HepG2 (cell line): ENCODE results near the gene TARBP2. TPM values are rescaled to one million over a fixed set of nuclear protein-coding genes. Genes with fewer than 3 reads are reported as not detected.

Source experiments
- CBX1 ChIP-seq: IDR thresholded peaks from one replicate; pipeline ENCODE4 v1.6.1; 2016; ENCODE audit warnings: antibody characterized with exemption, low read depth
- CBX5 ChIP-seq: sonication (generic); formaldehyde crosslinking; IDR thresholded peaks from 2 replicates; pipeline ENCODE4 v1.4.0; 2020; ENCODE audit warnings: missing genetic modification reagents, borderline replicate concordance
- CREM ChIP-seq, 2 experiments: sonication (generic) in 1 of 2; formaldehyde crosslinking in 1 of 2; IDR thresholded peaks; 2 replicates each; pipeline versions ENCODE4 v1.4.0 to v1.6.1; 2016 to 2020; ENCODE audit warnings: antibody characterized with exemption in 1 of 2, mild to moderate bottlenecking in 1 of 2, missing genetic modification reagents in 1 of 2
- JUN ChIP-seq: sonication (generic); formaldehyde crosslinking; IDR thresholded peaks from 2 replicates; pipeline ENCODE4 v1.4.0; 2020; ENCODE audit warnings: mild to moderate bottlenecking, missing genetic modification reagents
- MLLT10 ChIP-seq: sonication (generic); formaldehyde crosslinking; IDR thresholded peaks from 2 replicates; pipeline ENCODE4 v1.4.0; 2020; ENCODE audit warnings: missing genetic modification reagents
- NR1H2 ChIP-seq: sonication (generic); formaldehyde crosslinking; IDR thresholded peaks from 2 replicates; pipeline ENCODE4 v1.8.1; 2022; ENCODE audit warnings: low read depth, missing genetic modification reagents, borderline replicate concordance
- POGK ChIP-seq: sonication (generic); formaldehyde crosslinking; conservative IDR thresholded peaks from 2 replicates; pipeline ENCODE4 v1.8.0; 2022; ENCODE audit warnings: mild to moderate bottlenecking, moderate library complexity, missing genetic modification reagents
- POLR2AphosphoS2 ChIP-seq: IDR thresholded peaks from 2 replicates; pipeline ENCODE4 v1.6.1; 2011; ENCODE audit warnings: low read depth, low read length, improper control_type of control experiment
- SRY ChIP-seq: sonication (generic); formaldehyde crosslinking; IDR thresholded peaks from 2 replicates; pipeline ENCODE4 v1.8.0; 2022; ENCODE audit warnings: mild to moderate bottlenecking, missing genetic modification reagents
- U2AF1 ChIP-seq: fragments of 200-400 bp; formaldehyde crosslinking; optimal IDR thresholded peaks from 2 replicates; pipeline ENCODE3; 2017; ENCODE audit warnings: mild to moderate bottlenecking, low read depth, low read length
- ZNF160 ChIP-seq: sonication (generic); formaldehyde crosslinking; IDR thresholded peaks from 2 replicates; pipeline ENCODE4 v1.8.0; 2022; ENCODE audit warnings: mild to moderate bottlenecking, inconsistent platforms, missing genetic modification reagents
- ZNF34 ChIP-seq: sonication (generic); formaldehyde crosslinking; IDR thresholded peaks from 2 replicates; pipeline ENCODE4 v1.4.0; 2020; ENCODE audit warnings: mild to moderate bottlenecking, missing genetic modification reagents, borderline replicate concordance
- ZNF646 ChIP-seq: sonication (generic); formaldehyde crosslinking; IDR thresholded peaks from 2 replicates; pipeline ENCODE4 v1.9.0; 2021; ENCODE audit warnings: mild to moderate bottlenecking, missing genetic modification reagents
- polyA plus RNA-seq, 8 experiments: library from polyadenylated mRNA; depleted of rRNA in 3 of 8; stranded (reverse) in 7 of 8; unstranded in 1 of 8; fragments of >200 nt; fragmentation: Illumina TruSeq in 4 of 8; extraction: Trizol in 4 of 8; gene quantifications; 2 replicates each; pipeline versions ENCODE4 v1.2.1 to v1.2.3, GENCODE V29; 2011 to 2016; ENCODE audit warnings: low read depth in 4 of 8, missing spikeins in 1 of 8, mixed read lengths in 1 of 8; ENCODE audit not compliant: insufficient read depth in 1 of 8
- total RNA-seq, 5 experiments: library from RNA; depleted of rRNA; stranded (reverse); fragments of >200 nt; fragmentation: Illumina TruSeq; extraction: Trizol; gene quantifications; 2 replicates each; pipeline ENCODE4 v1.2.3, GENCODE V29; 2016; ENCODE audit warnings: low read depth in 1 of 5
- TF ChIP-seq, protein P1 (sequence below): conservative IDR thresholded peaks from 2 replicates; pipeline ENCODE4 v1.6.1; 2018; ENCODE audit warnings: missing genetic modification reagents
- TF ChIP-seq, protein P2 (sequence below): sonication (generic); formaldehyde crosslinking; IDR thresholded peaks from 2 replicates; pipeline ENCODE4 v1.5.1; 2020; ENCODE audit warnings: missing genetic modification reagents, mild to moderate bottlenecking, borderline replicate concordance

The TARBP2 gene
- total and polyA plus RNA-seq, 2 of the 13 experiments (the other 11 are each of a cell fraction or from before 2014, with no cell fraction given), result 47.0 to 55.5 TPM

GRCh38 chr12:53492830-53493609 lies 8.1 kb upstream of the TARBP2 start (continued):
- TF ChIP-seq NR1H2 (CRISPR knock-in tag) (no peak), ZNF646 (no peak), JUN (no peak; the same call in 1 of the 2 replicates), ZNF160 (CRISPR knock-in tag) (no peak), CBX1 (no peak), MLLT10 (CRISPR knock-in tag) (no peak), POGK (no peak; the same call in 1 of the 2 replicates), ZNF34 (CRISPR knock-in tag) (no peak), U2AF1 (no peak), POLR2AphosphoS2 (no peak), SRY (0 out of 2 replicates have a peak, but pooled peaks have one; percentile 32), CBX5 (CRISPR knock-in tag) (no peak), CREM (IDR thresholded peaks at IDR 0.05) (no peak), CREM (CRISPR knock-in tag; IDR thresholded peaks at IDR 0.05) (no peak)
- TF ChIP-seq, protein P1, sequence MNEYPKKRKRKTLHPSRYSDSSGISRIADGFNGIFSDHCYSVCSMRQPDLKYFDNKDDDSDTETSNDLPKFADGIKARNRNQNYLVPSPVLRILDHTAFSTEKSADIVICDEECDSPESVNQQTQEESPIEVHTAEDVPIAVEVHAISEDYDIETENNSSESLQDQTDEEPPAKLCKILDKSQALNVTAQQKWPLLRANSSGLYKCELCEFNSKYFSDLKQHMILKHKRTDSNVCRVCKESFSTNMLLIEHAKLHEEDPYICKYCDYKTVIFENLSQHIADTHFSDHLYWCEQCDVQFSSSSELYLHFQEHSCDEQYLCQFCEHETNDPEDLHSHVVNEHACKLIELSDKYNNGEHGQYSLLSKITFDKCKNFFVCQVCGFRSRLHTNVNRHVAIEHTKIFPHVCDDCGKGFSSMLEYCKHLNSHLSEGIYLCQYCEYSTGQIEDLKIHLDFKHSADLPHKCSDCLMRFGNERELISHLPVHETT (CRISPR knock-in tag), result no peak
- TF ChIP-seq, protein P2, sequence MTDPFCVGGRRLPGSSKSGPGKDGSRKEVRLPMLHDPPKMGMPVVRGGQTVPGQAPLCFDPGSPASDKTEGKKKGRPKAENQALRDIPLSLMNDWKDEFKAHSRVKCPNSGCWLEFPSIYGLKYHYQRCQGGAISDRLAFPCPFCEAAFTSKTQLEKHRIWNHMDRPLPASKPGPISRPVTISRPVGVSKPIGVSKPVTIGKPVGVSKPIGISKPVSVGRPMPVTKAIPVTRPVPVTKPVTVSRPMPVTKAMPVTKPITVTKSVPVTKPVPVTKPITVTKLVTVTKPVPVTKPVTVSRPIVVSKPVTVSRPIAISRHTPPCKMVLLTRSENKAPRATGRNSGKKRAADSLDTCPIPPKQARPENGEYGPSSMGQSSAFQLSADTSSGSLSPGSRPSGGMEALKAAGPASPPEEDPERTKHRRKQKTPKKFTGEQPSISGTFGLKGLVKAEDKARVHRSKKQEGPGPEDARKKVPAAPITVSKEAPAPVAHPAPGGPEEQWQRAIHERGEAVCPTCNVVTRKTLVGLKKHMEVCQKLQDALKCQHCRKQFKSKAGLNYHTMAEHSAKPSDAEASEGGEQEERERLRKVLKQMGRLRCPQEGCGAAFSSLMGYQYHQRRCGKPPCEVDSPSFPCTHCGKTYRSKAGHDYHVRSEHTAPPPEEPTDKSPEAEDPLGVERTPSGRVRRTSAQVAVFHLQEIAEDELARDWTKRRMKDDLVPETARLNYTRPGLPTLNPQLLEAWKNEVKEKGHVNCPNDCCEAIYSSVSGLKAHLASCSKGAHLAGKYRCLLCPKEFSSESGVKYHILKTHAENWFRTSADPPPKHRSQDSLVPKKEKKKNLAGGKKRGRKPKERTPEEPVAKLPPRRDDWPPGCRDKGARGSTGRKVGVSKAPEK (CRISPR knock-in tag), result no peak
